ENCODE data around the gene TOR1B.
A peak's percentile ranks its signal among the peaks of the same experiment; 100 is the strongest.
"Not testable (repeated sequence)": the region's sequence is repeated elsewhere in the genome, so short reads cannot be mapped to it uniquely, and the experiment has no call there.

Gene TOR1B

GRCh38 chr9:129802833-129803675 lies at the start of gene TOR1B:
Gene TOR1B, plus strand, starts transcription at chr9:129803184. Its CDS starts 29 bp downstream, at chr9:129803213.
- peak; percentile 91 for DNase-seq

GRCh38 chr9:129755151-129755550 lies 47.8 kb upstream of the TOR1B start:
- DNase-seq, result no peak

- no peak for DNase-seq
Observed at GRCh38 chr9:129756191-129756590, 46.8 kb upstream of the TOR1B start.

- DNase-seq, result no peak
Observed at GRCh38 chr9:129757045-129757444, 45.9 kb upstream of the TOR1B start.

GRCh38 chr9:129759319-129759718 lies 43.7 kb upstream of the TOR1B start:
- no peak for DNase-seq

- DNase-seq, result no peak
Observed at GRCh38 chr9:129759804-129760502, 43.0 kb upstream of the TOR1B start.

- not testable (repeated sequence) for DNase-seq
Observed at GRCh38 chr9:129760784-129761183, 42.2 kb upstream of the TOR1B start.

- no peak for DNase-seq
Observed at GRCh38 chr9:129761293-129761900, 41.6 kb upstream of the TOR1B start.

- DNase-seq, result no peak
Observed at GRCh38 chr9:129761901-129762369, 41.0 kb upstream of the TOR1B start.

GRCh38 chr9:129762370-129762984 lies 40.5 kb upstream of the TOR1B start:
- DNase-seq, result not testable (repeated sequence)

- DNase-seq, result no peak
Observed at GRCh38 chr9:129762985-129763926, 39.7 kb upstream of the TOR1B start.

- DNase-seq, result no peak
Observed at GRCh38 chr9:129765764-129766317, 37.1 kb upstream of the TOR1B start.

- no peak for DNase-seq
Observed at GRCh38 chr9:129768486-129768885, 34.5 kb upstream of the TOR1B start.

GRCh38 chr9:129769669-129770068 lies 33.3 kb upstream of the TOR1B start:
- DNase-seq, result no peak

GRCh38 chr9:129770741-129771140 lies 32.2 kb upstream of the TOR1B start:
- DNase-seq, result no peak

GRCh38 chr9:129773262-129774048 lies 29.5 kb upstream of the TOR1B start:
- no peak for DNase-seq

- DNase-seq, result no peak
Observed at GRCh38 chr9:129774791-129775447, 28.1 kb upstream of the TOR1B start.

GRCh38 chr9:129775448-129775798 lies 27.6 kb upstream of the TOR1B start:
- no peak for DNase-seq

GRCh38 chr9:129776096-129776495 lies 26.9 kb upstream of the TOR1B start:
- not testable (repeated sequence) for DNase-seq

- DNase-seq, result no peak
Observed at GRCh38 chr9:129776566-129776937, 26.4 kb upstream of the TOR1B start.
